ENCODE measurements around the gene TASOR.
"Not testable (repeated sequence)": the region's sequence is repeated elsewhere in the genome, so short reads cannot be mapped to it uniquely, and the experiment has no call there.

The TASOR gene

GRCh38 chr3:56683122-56683817 is at the start of gene TASOR:
Gene TASOR (minus strand): TSS chr3:56683265. CDS start chr3:56683006, 259 bp downstream.
- peak; percentile 72 to 87 (median 78) for DNase-seq

GRCh38 chr3:56732109-56732508 is 49.0 kb upstream of the TASOR start:
- no peak for DNase-seq

- DNase-seq: no peak
Observed at GRCh38 chr3:56725175-56725574, 42.1 kb upstream of the TASOR start.

GRCh38 chr3:56724676-56725075 is 41.6 kb upstream of the TASOR start:
- DNase-seq: no peak

GRCh38 chr3:56720849-56721248 is 37.8 kb upstream of the TASOR start:
- no peak for DNase-seq

- DNase-seq: not testable (repeated sequence)
Observed at GRCh38 chr3:56718809-56719208, 35.7 kb upstream of the TASOR start.

- no peak for DNase-seq
Observed at GRCh38 chr3:56711344-56711743, 28.3 kb upstream of the TASOR start.

GRCh38 chr3:56707412-56707811 is 24.3 kb upstream of the TASOR start:
- DNase-seq: not testable (repeated sequence)

GRCh38 chr3:56706629-56707028 is 23.6 kb upstream of the TASOR start:
- no peak for DNase-seq

- DNase-seq: no peak
Observed at GRCh38 chr3:56704706-56705105, 21.6 kb upstream of the TASOR start.

GRCh38 chr3:56702490-56703315 is 19.6 kb upstream of the TASOR start:
- DNase-seq: peak in 2 of 4 experiments; percentile 9 to 16

- DNase-seq: no peak
Observed at GRCh38 chr3:56700151-56700550, 17.1 kb upstream of the TASOR start.

- no peak for DNase-seq
Observed at GRCh38 chr3:56694867-56695683, 12.0 kb upstream of the TASOR start.

- no peak for DNase-seq
Observed at GRCh38 chr3:56693750-56694149, 10.7 kb upstream of the TASOR start.

GRCh38 chr3:56692520-56693433 is 9.7 kb upstream of the TASOR start:
- not testable (repeated sequence) for DNase-seq

GRCh38 chr3:56692001-56692365 is 8.9 kb upstream of the TASOR start:
- DNase-seq: not testable (repeated sequence)

GRCh38 chr3:56691165-56692000 is 8.3 kb upstream of the TASOR start:
- DNase-seq: no peak

GRCh38 chr3:56689303-56689702 is 6.2 kb upstream of the TASOR start:
- no peak for DNase-seq

GRCh38 chr3:56688191-56688590 is 5.1 kb upstream of the TASOR start:
- no peak for DNase-seq

GRCh38 chr3:56684029-56684428 is 964 bp upstream of the TASOR start:
- DNase-seq: no peak

- peak; percentile 47 to 62 (median 56) for DNase-seq
Observed at GRCh38 chr3:56682462-56683121, 473 bp downstream of the TASOR start.
